Neural cell (in vitro differentiated cells): ENCODE data around the gene UBE3D. TPM values are rescaled to one million over a fixed set of nuclear protein-coding genes. Genes with fewer than 3 reads are reported as not detected.

ENCODE experiments used
- H2AFZ ChIP-seq: fragments of 200-600, 300-800 bp; sonication (generic), shearing (Covaris generic); 2 replicates; pipeline ENCODE4 v1.6.0; 2014; ENCODE audit warnings: low read depth, mild to moderate bottlenecking, antibody characterized with exemption, low read length, moderate library complexity
- H3F3A ChIP-seq: fragments of 200-600 bp; shearing (Covaris generic); 2 replicates; pipeline ENCODE4 v1.6.1; 2016; ENCODE audit warnings: mild to moderate bottlenecking, moderate library complexity, mixed read lengths, antibody characterized with exemption, low read length; ENCODE audit not compliant: insufficient read depth, poor library complexity, severe bottlenecking
- H3K27ac ChIP-seq: fragments of 200-600, 300-800 bp; sonication (generic), shearing (Covaris generic); 2 replicates; pipeline ENCODE4 v1.5.1; 2014; ENCODE audit warnings: mild to moderate bottlenecking, low read length, moderate library complexity
- H3K27me3 ChIP-seq: fragments of 300-800, 200-600 bp; sonication (generic), shearing (Covaris generic); 2 replicates; pipeline ENCODE4 v1.6.0; 2014; ENCODE audit warnings: mild to moderate bottlenecking, low read depth, low read length, moderate library complexity; ENCODE audit not compliant: insufficient read depth
- H3K36me3 ChIP-seq: fragments of 300-800, 200-600 bp; sonication (generic), shearing (Covaris generic); 2 replicates; pipeline ENCODE4 v1.5.1; 2014; ENCODE audit warnings: mild to moderate bottlenecking, antibody characterized with exemption, low read length, moderate library complexity; ENCODE audit not compliant: insufficient read depth
- H3K4me2 ChIP-seq: fragments of 300-800, 200-600 bp; sonication (generic), shearing (Covaris generic); 2 replicates; pipeline ENCODE4 v1.6.0; 2014; ENCODE audit warnings: mild to moderate bottlenecking, low read length
- H3K4me3 ChIP-seq: fragments of 300-800, 200-600 bp; sonication (generic), shearing (Covaris generic); 2 replicates; pipeline ENCODE4 v1.5.1; 2014; ENCODE audit warnings: mild to moderate bottlenecking, low read length, moderate library complexity
- H3K79me2 ChIP-seq: fragments of 200-600 bp; shearing (Covaris generic); replicated peaks from 2 replicates; pipeline ENCODE4 v1.6.0; 2014; ENCODE audit warnings: mild to moderate bottlenecking, low read length, moderate library complexity; ENCODE audit not compliant: insufficient read depth
- H3K9ac ChIP-seq: fragments of 300-800, 200-600 bp; sonication (generic), shearing (Covaris generic); 2 replicates; pipeline ENCODE4 v1.6.1; 2016; ENCODE audit warnings: mild to moderate bottlenecking, low read length, mixed read lengths
- H3K9me2 ChIP-seq: fragments of 200-600 bp; shearing (Covaris generic); 2 replicates; pipeline ENCODE4 v1.6.1; 2016; ENCODE audit warnings: mild to moderate bottlenecking, low read length, mixed read lengths; ENCODE audit not compliant: insufficient read depth
- H3K9me3 ChIP-seq: fragments of 200-600, 300-800 bp; sonication (generic), shearing (Covaris generic); 2 replicates; pipeline ENCODE4 v1.6.1; 2016; ENCODE audit warnings: mild to moderate bottlenecking, mixed run types, low read length, moderate library complexity, mixed read lengths
- H4K20me1 ChIP-seq: fragments of 200-600 bp; shearing (Covaris generic); 2 replicates; pipeline ENCODE4 v1.6.1; 2016; ENCODE audit warnings: mild to moderate bottlenecking, mixed run types; ENCODE audit not compliant: insufficient read depth
- CTCF ChIP-seq: fragments of 450-650 bp; IDR thresholded peaks from 2 replicates; pipeline ENCODE4 v1.5.1; 2014; ENCODE audit warnings: antibody characterized with exemption, mild to moderate bottlenecking, moderate library complexity; ENCODE audit not compliant: poor library complexity, severe bottlenecking
- EP300 ChIP-seq: fragments of 450-650 bp; conservative IDR thresholded peaks from 2 replicates; pipeline ENCODE4 v1.6.1; 2014; ENCODE audit warnings: antibody characterized with exemption, mild to moderate bottlenecking, moderate library complexity; ENCODE audit not compliant: poor library complexity, severe bottlenecking
- EZH2 ChIP-seq: fragments of 200-600, 300-800 bp; shearing (Covaris generic), sonication (generic); IDR thresholded peaks from 2 replicates; pipeline ENCODE4 v1.6.1; 2014; ENCODE audit warnings: antibody characterized with exemption, low read length, borderline replicate concordance, mild to moderate bottlenecking; ENCODE audit not compliant: insufficient read depth, poor library complexity, severe bottlenecking
- MXI1 ChIP-seq: fragments of 450-650 bp; conservative IDR thresholded peaks from 2 replicates; pipeline ENCODE4 v1.6.1; 2014; ENCODE audit warnings: antibody characterized with exemption, mild to moderate bottlenecking; ENCODE audit not compliant: poor library complexity, severe bottlenecking
- POLR2AphosphoS5 ChIP-seq: IDR thresholded peaks from 2 replicates; pipeline ENCODE4 v1.6.1; 2012
- RAD21 ChIP-seq: fragments of 450-650 bp; conservative IDR thresholded peaks from 2 replicates; pipeline ENCODE4 v1.6.1; 2014; ENCODE audit warnings: antibody characterized with exemption, mild to moderate bottlenecking, moderate library complexity
- REST ChIP-seq: IDR thresholded peaks from 2 replicates; pipeline ENCODE4 v1.6.1; 2012; ENCODE audit warnings: borderline replicate concordance
- SMC3 ChIP-seq: fragments of 450-650 bp; conservative IDR thresholded peaks from 2 replicates; pipeline ENCODE4 v1.6.1; 2014; ENCODE audit warnings: antibody characterized with exemption, mild to moderate bottlenecking, moderate library complexity; ENCODE audit not compliant: poor library complexity
- TAF1 ChIP-seq: IDR thresholded peaks from 2 replicates; pipeline ENCODE4 v1.6.1; 2012; ENCODE audit warnings: low read depth
- polyA plus RNA-seq: library from polyadenylated mRNA; depleted of rRNA; stranded (reverse); fragments of >200 nt; gene quantifications from 2 replicates; pipeline ENCODE4 v1.2.3, GENCODE V29; 2014

UBE3D gene
- polyA plus RNA-seq, 1 donor from 2014 or later = 11.6 TPM

- peak overlapping the region; percentile 95 for H3K4me2 ChIP-seq
- TF ChIP-seq REST (no peak), TAF1 (no peak), MXI1 (no peak), POLR2AphosphoS5 (no peak), RAD21 (no peak), EP300 (no peak), EZH2 (no peak), CTCF (no peak), SMC3 (no peak)
- no peaks in the 10 kb centered on the region for H3K27me3 ChIP-seq
- H3K27ac ChIP-seq = peak overlapping the region; percentile 94
- no peaks in the 10 kb centered on the region for H3K9me2 ChIP-seq
- no peaks in the 10 kb centered on the region for H4K20me1 ChIP-seq
- peaks cover 48% of the 10 kb centered on the region for H3K79me2 ChIP-seq
- peaks cover 3% of the 10 kb centered on the region for H3F3A ChIP-seq
- peak overlapping the region; percentile 89 for H3K4me3 ChIP-seq
- H3K9me3 ChIP-seq = no peaks in the 10 kb centered on the region
- H3K9ac ChIP-seq = peak overlapping the region; percentile 97
- no peaks in the 10 kb centered on the region for H3K36me3 ChIP-seq
- peak overlapping the region; percentile 91 for H2AFZ ChIP-seq
Observed at GRCh38 chr6:83068616-83069015, 3.0 kb upstream of the UBE3D start.

GRCh38 chr6:83067448-83068439 is 2.1 kb upstream of the UBE3D start, which contains the start of gene DOP1A:
TSS of gene DOP1A (plus strand) at chr6:83067671. CDS start at chr6:83096978, 29,307 bp downstream.
- no peaks in the 10 kb centered on the region for H3K27me3 ChIP-seq
- H3K9me2 ChIP-seq = no peaks in the 10 kb centered on the region
- no peaks in the 10 kb centered on the region for H4K20me1 ChIP-seq
- H3K4me2 ChIP-seq = peak within 1 kb of the TSS; percentile 95
- H3K9ac ChIP-seq = peak within 1 kb of the TSS; percentile 97
- H3K9me3 ChIP-seq = no peaks in the 10 kb centered on the region
- peak within 1 kb of the TSS; percentile 89 for H3K4me3 ChIP-seq
- TF ChIP-seq EP300 (peak; percentile 70), MXI1 (peak; percentile 88), REST (peak; percentile 91), POLR2AphosphoS5 (peak; percentile 98), CTCF (peak; percentile 98), EZH2 (no peak), RAD21 (peak; percentile 89), TAF1 (peak; percentile 93), SMC3 (peak; percentile 88)
- H3K27ac ChIP-seq = peak within 1 kb of the TSS; percentile 94
- peaks cover 43% of the 10 kb centered on the region for H3K79me2 ChIP-seq
- H3F3A ChIP-seq = peaks cover 3% of the 10 kb centered on the region
- no peaks in the 10 kb centered on the region for H3K36me3 ChIP-seq
- H2AFZ ChIP-seq = peak within 1 kb of the TSS; percentile 91
